GM19238 (cell line): ENCODE results near the gene TRMU.
"Not testable (repeated sequence)": the region's sequence is repeated elsewhere in the genome, so short reads cannot be mapped to it uniquely, and the experiment has no call there.

Source experiments
- DNase-seq: peaks from one replicate; pipeline ENCODE4 v3.0.0; 2011; ENCODE audit warnings: low spot score; ENCODE audit not compliant: insufficient read length

Gene TRMU

GRCh38 chr22:46382524-46382923 is 47.0 kb downstream of the TRMU start:
- DNase-seq: no peak

DNA sequence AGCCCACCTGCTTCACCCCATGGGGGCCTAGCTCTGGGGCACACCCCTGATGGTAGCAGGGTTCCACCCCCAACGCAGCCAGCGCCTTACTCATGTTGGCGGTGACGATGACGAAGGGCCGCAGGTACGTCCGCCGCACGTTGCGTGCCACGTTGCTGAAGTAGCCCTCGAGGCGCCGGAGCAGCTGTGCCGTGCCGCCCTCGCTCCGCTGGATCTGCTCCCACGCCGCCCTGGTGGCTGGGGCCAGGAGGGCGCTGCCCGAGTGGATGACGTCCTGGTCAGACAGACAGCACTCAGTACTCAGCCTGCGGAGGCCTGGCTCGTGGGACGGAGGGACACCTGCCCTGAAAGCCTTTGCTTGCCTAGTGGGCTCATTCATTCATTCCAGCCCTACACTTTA is 50.8 kb downstream of the TRMU start:
- no peak for DNase-seq

GRCh38 chr22:46387748-46388147 is 52.2 kb downstream of the TRMU start:
- DNase-seq: no peak

GRCh38 chr22:46388647-46389046 is 53.1 kb downstream of the TRMU start:
- no peak for DNase-seq

DNA sequence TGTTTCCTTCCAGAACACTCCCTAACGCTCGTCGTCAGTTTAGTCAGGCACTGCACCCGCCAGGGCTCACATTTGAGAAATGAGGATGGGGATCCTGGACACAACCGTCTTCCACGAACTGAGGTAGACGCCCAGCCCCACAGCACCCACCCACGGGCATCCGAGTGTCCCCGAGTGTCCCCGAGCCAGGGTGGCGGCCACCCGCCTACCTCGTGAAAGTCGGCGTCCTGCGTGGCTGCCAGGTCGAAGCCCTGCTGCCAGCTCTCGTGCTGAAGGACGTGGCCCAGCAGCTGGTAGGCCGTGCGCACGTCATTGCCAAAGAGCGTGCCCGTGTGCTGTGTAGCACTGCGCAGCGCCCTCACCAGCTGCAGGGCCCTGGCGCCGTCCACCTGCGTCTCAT is 53.6 kb downstream of the TRMU start:
- DNase-seq: no peak

DNA sequence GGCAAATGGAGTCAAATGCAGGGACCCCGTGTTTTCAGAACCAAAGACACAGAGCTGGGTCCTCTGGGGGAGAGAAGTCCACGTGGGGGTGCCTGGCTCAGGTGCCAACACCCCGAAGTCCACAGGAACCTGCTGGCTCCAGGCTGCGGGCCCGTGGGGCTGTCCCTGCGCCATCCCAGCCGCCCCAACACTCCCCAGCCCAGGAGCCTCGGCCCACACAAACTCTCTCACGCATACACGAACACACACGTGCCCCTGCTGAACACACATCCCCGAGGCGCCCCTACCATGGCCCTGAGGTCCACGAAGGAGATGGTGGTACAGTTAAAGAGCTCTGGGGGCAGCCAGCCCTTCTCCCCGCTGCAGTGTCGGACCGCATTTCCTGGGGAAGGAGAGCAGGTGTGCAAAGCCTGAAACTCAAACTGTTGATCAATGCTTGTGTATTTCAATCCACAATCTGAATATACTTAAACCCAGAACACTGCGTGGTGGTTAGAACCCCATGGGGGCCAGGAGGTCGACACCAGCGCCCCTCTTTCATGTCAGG is 54.7 kb downstream of the TRMU start:
- DNase-seq: no peak

- no peak for DNase-seq
Measured at GRCh38 chr22:46390652-46391301, 55.3 kb downstream of the TRMU start.

GRCh38 chr22:46391486-46392136 is 56.1 kb downstream of the TRMU start:
- no peak for DNase-seq

- no peak for DNase-seq
Measured at GRCh38 chr22:46392137-46392844, 56.8 kb downstream of the TRMU start.

DNA sequence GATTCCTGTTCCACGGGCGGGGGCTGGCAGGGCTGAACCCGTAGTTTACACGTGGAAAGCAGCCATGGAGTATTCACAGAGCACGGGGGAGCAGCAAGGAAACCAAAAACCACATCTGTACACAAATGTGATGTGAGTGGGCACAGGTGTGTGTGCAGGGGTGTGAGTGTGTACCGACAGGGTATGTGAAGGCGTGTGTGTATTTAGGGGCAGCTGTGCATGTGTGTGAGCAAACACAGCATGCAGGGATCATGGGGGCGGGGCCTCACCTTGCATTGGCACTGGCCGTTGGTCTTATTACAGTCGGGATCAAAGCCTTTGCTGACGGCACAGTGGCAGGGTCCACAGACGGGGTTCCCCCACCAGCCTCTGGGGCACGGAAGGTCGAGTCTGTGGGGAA is 58.4 kb downstream of the TRMU start:
- no peak for DNase-seq

GRCh38 chr22:46394622-46395021 is 59.1 kb downstream of the TRMU start:
- no peak for DNase-seq

DNA sequence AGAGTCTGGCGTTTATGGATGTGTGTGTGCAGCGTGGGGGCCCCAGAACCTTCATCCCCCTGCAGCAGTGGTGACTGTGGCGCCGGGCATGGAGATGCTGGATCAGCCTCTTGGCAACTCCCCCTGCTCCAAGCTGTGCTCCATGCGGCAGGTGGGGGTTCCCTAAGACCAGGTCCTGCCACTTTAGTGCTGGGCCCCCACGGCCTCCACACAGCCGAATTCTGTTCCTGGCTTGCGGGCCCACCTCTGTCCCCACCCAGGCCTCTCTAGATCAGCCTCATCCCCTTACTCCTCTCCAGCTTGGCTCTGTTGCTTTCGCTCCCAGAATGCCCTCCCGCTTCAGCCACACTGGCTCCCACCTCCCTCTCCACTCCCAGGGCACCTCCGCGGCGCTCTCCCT is 59.6 kb downstream of the TRMU start:
- no peak for DNase-seq

- not testable (repeated sequence) for DNase-seq
Measured at GRCh38 chr22:46397049-46397448, 61.5 kb downstream of the TRMU start.

DNA sequence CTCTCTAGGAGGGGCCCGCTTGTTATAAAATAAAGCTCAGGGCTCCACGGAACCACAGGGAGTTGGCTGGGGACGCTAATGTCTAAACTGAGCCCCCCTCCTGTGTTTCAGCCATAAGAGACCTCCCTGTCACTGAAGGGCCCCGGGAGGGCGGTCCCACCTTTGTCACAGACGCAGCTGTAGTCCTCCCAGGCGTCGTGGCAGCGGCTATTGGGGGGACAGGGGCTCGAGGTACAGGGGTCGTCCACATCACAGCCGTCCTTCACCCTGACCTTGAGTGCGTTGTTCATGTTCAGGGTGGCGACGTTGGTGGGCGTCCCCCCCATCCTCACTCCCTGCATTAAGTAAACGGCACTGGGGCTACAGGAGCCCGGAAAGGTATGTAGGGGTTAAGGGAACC is 62.0 kb downstream of the TRMU start:
- DNase-seq: no peak

DNA sequence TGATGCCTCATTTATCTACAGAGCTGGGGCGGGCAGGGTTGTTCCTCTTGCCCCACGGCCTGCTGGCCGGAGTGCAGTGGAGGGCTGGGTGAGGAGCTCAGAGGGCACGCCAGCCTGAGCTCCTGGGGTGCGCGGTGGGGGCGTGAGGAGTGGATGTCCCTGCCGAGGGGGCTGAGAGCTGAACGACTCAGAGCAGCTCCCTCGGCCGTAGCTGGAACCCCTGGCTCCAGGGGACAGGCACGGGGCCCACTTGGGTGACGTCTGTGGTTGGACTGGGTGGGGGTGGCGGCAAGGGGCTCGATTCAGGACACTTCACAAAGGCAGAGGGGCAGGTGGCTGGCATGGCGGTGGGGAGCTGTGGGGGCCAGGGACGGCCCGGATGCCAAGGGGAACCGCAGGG is 62.4 kb downstream of the TRMU start:
- DNase-seq: no peak

DNA sequence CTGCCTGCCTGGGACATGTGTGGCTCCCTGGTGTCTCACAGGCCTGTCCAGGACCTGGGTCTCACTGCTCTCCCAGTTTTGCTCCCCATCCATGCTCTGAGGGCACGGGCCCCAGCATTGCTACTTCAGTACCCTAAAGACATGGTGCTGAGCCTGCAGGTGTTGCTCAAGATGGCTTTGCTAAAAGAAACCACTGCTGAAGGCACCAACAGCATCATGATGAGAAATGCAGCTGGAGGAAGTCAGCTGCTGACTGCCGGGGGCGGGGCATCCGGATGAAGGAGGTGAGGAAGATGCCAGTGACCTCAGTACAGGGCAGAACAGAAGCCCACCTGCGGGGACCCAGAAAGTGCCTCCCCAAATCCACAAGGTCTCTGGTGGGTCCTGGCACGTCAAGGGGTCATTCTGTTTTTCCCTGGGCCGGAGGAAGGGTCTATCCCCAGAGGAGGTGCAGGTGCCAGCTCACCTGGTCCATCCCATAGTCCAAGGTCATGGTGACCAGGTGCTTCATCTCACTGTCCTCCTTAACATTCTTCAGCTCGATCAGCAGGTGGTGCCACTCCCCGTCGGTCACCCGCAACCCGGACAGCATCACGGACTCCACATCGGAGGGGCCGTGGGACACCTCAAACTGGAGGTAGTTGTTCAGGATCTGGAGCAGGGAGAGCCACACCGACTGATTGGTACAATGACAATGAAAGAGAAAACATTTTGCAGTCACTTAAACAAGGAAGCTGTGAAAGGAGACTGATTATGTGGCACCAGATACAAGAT is 63.9 kb downstream of the TRMU start:
- DNase-seq: no peak

- DNase-seq: no peak
Measured at GRCh38 chr22:46401370-46401769, 65.9 kb downstream of the TRMU start.

DNA sequence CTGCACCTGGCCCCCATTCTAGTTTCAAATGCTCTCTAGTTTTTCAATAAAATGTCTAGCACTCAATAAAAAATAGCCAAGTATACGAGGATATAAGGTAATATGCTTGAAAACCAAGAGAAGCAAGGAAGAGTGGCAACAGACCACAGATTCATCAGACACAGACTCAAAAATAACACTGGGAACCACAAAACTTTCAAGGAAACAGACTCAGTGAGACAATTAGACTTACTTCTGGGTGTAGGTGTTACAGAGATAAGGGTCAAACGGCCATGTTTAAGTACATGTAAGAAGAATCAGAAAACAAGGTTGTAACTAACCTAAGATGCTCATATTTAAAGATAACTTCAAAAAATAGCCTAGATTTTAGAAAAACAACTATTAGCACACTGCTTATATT is 67.0 kb downstream of the TRMU start:
- DNase-seq: no peak

DNA sequence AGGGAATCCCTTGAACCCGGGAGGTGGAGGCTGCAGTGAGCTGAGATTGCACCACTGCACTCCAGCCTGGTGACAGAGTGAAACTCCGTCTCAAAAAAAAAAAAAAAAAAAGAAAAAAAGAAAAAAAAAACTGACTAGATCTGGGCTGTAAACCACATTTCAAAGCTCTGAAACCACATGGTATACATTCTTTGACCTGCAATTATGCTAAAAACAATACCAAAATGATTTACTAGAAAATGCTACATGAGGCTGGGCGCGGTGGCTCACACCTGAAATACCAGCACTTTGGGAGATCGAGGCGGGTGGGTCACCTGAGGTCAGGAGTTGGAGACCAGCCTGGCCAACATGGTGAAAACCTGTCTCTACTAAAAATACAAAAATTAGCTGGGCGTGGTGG is 68.4 kb downstream of the TRMU start:
- not testable (repeated sequence) for DNase-seq

DNA sequence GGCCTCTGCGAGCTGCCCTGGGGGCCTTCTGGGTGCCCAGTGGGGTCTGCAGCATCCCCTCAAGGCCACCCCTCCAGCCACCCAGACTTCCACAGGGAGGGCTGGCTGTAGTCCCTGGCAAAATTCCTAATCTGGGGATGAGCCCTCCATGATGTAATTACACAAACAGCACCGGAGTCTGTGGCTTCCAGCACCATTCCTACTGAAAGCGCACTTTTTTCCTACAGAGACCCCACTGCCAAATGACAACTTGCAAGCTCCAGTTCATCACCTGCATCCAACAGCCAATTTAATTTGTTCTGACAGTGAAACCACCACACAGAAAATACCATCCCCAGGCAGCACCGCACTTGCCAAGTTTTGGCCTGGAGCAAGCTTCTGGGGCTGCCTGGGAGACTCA is 70.4 kb downstream of the TRMU start:
- no peak for DNase-seq

GRCh38 chr22:46406349-46406748 is 70.8 kb downstream of the TRMU start:
- no peak for DNase-seq

DNA sequence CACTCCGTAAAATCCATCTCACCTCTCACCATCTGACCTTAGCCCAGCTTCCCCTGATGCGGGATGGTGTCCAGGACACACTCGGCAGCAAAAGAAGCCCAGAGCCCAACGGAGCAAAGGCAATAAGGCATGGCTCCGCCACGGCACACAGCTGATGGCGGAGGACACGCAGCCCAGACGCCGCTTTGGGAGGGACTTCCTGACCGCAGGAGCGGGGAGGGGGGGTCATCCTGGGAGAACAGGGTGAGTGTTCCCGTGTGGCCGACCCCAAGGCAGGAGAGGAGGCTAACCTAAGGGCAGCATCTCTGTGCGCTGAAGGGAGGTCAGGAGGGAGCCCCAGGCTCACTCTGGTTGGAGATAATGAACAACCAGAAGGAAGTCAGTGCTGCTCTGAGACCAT is 71.3 kb downstream of the TRMU start:
- DNase-seq: no peak
